ENCODE data around the gene KCTD17. TPM values are rescaled to one million over a fixed set of nuclear protein-coding genes. Genes with fewer than 3 reads are reported as not detected.
"Not testable (repeated sequence)": the region's sequence is repeated elsewhere in the genome, so short reads cannot be mapped to it uniquely, and the experiment has no call there.

Gene KCTD17
- total RNA-seq, 1 donor from 2014 or later: 36.4 TPM

- intact Hi-C loops (cut with micrococcal nuclease): no loop called here
Observed at GRCh38 chr22:37059876-37060449, 8.4 kb downstream of the KCTD17 start.

GRCh38 chr22:37060801-37061610 lies 9.5 kb downstream of the KCTD17 start:
- intact Hi-C loops (cut with micrococcal nuclease): no loop called here

GRCh38 chr22:37061611-37062375 lies 10.3 kb downstream of the KCTD17 start:
- intact Hi-C loops (cut with micrococcal nuclease): no loop called here

- intact Hi-C loops (cut with micrococcal nuclease): no loop called here
Observed at GRCh38 chr22:37062376-37062675, 10.8 kb downstream of the KCTD17 start.

- intact Hi-C loops (cut with micrococcal nuclease): no loop called here
Observed at GRCh38 chr22:37062702-37063381, 11.3 kb downstream of the KCTD17 start.

- intact Hi-C loops (cut with micrococcal nuclease): no loop called here
Observed at GRCh38 chr22:37063431-37064420, 12.2 kb downstream of the KCTD17 start.

GRCh38 chr22:37064553-37064952 lies 13.0 kb downstream of the KCTD17 start:
- intact Hi-C loops (cut with micrococcal nuclease): no loop called here

- intact Hi-C loops (cut with micrococcal nuclease): no loop called here
Observed at GRCh38 chr22:37065180-37065579, 13.6 kb downstream of the KCTD17 start.

GRCh38 chr22:37065961-37066360 lies 14.4 kb downstream of the KCTD17 start:
- intact Hi-C loops (cut with micrococcal nuclease): no loop called here

GRCh38 chr22:37067428-37067827 lies 15.9 kb downstream of the KCTD17 start:
- intact Hi-C loops (cut with micrococcal nuclease): no loop called here

- intact Hi-C loops (cut with micrococcal nuclease): no loop called here
Observed at GRCh38 chr22:37068859-37069258, 17.3 kb downstream of the KCTD17 start.

- intact Hi-C loops (cut with micrococcal nuclease): no loop called here
Observed at GRCh38 chr22:37069319-37069718, 17.8 kb downstream of the KCTD17 start.

- intact Hi-C loops (cut with micrococcal nuclease): no loop called here
Observed at GRCh38 chr22:37069719-37070118, 18.2 kb downstream of the KCTD17 start.

- intact Hi-C loops (cut with micrococcal nuclease): no loop called here
Observed at GRCh38 chr22:37070334-37070733, 18.8 kb downstream of the KCTD17 start.

- intact Hi-C loops (cut with micrococcal nuclease): no loop called here
Observed at GRCh38 chr22:37070744-37071143, 19.2 kb downstream of the KCTD17 start.

GRCh38 chr22:37071850-37072592 lies 20.5 kb downstream of the KCTD17 start:
- intact Hi-C loops (cut with micrococcal nuclease): not testable (repeated sequence)

GRCh38 chr22:37072673-37073072 lies 21.1 kb downstream of the KCTD17 start:
- intact Hi-C loops (cut with micrococcal nuclease): no loop called here

GRCh38 chr22:37074537-37074936 lies 23.0 kb downstream of the KCTD17 start:
- intact Hi-C loops (cut with micrococcal nuclease): no loop called here

- intact Hi-C loops (cut with micrococcal nuclease): no loop called here
Observed at GRCh38 chr22:37075046-37075445, 23.5 kb downstream of the KCTD17 start.
